Keratinocyte (primary cell): ENCODE results near the gene TP53AIP1. TPM values are rescaled to one million over a fixed set of nuclear protein-coding genes. Genes with fewer than 3 reads are reported as not detected.

Experiments
- DNase-seq: peaks from one replicate; pipeline ENCODE4 v3.0.0-alpha.2; 2011; ENCODE audit warnings: low read depth, missing footprints, low spot score
- FAIRE-seq: peaks from 2 replicates; lab custom pipeline; 2011; peaks lifted over from hg19 to GRCh38; lab: Jason Lieb, UNC
- H2AFZ ChIP-seq: 2 replicates; pipeline ENCODE4 v1.6.0; 2012; ENCODE audit warnings: low read length, control low read depth, inconsistent platforms; ENCODE audit not compliant: control insufficient read depth
- H3K27ac ChIP-seq: 2 replicates; pipeline ENCODE4 v1.5.1; 2011; ENCODE audit warnings: low read length; ENCODE audit not compliant: control insufficient read depth, insufficient read depth
- H3K27me3 ChIP-seq: 3 replicates; pipeline ENCODE4 v1.6.0; 2011; ENCODE audit warnings: low read length; ENCODE audit not compliant: control insufficient read depth, insufficient read depth; ENCODE audit errors: extremely low read depth
- H3K36me3 ChIP-seq, 2 experiments: 2 replicates in 1 of 2; 3 replicates in 1 of 2; pipeline ENCODE4 v1.5.1; 2011; ENCODE audit warnings: low read length in 2 of 2, mild to moderate bottlenecking in 1 of 2; ENCODE audit not compliant: control insufficient read depth in 2 of 2, insufficient read depth in 2 of 2; ENCODE audit errors: extremely low read depth in 1 of 2
- H3K4me1 ChIP-seq: 3 replicates; pipeline ENCODE4 v1.5.1; 2011; ENCODE audit warnings: low read length; ENCODE audit not compliant: control insufficient read depth, insufficient read depth; ENCODE audit errors: extremely low read depth
- H3K4me2 ChIP-seq: 3 replicates; pipeline ENCODE4 v1.6.0; 2011; ENCODE audit warnings: low read depth, low read length; ENCODE audit not compliant: control insufficient read depth, insufficient read depth; ENCODE audit errors: extremely low read depth
- H3K4me3 ChIP-seq, 3 experiments: fragments of 200-600 bp in 1 of 3; sonication (generic) in 1 of 3; 2 replicates in 2 of 3; 3 replicates in 1 of 3; pipeline ENCODE4 v1.5.1; 2011 to 2016; ENCODE audit warnings: low read length in 3 of 3, mild to moderate bottlenecking in 3 of 3, control low read depth in 2 of 3, inconsistent platforms in 1 of 3, low read depth in 1 of 3, mixed read lengths in 1 of 3, mixed run types in 1 of 3, moderate library complexity in 1 of 3; ENCODE audit not compliant: control insufficient read depth in 2 of 3, insufficient read depth in 2 of 3; ENCODE audit errors: extremely low read depth in 1 of 3
- H3K79me2 ChIP-seq: 2 replicates; pipeline ENCODE4 v1.6.0; 2012; ENCODE audit warnings: low read length; ENCODE audit not compliant: control insufficient read depth, insufficient read depth
- H3K9ac ChIP-seq: 3 replicates; pipeline ENCODE4 v1.6.0; 2011; ENCODE audit warnings: low read length; ENCODE audit not compliant: control insufficient read depth, insufficient read depth; ENCODE audit errors: extremely low read depth
- H3K9me1 ChIP-seq: 3 replicates; pipeline ENCODE4 v1.6.0; 2011; ENCODE audit warnings: low read length; ENCODE audit not compliant: control insufficient read depth, insufficient read depth; ENCODE audit errors: extremely low read depth
- H3K9me3 ChIP-seq: 2 replicates; pipeline ENCODE4 v1.5.1; 2012; ENCODE audit warnings: low read depth, low read length; ENCODE audit not compliant: control insufficient read depth
- H4K20me1 ChIP-seq: 3 replicates; pipeline ENCODE4 v1.6.0; 2011; ENCODE audit warnings: low read length; ENCODE audit not compliant: control insufficient read depth, insufficient read depth; ENCODE audit errors: extremely low read depth
- CTCF ChIP-seq, 3 experiments: IDR thresholded peaks in 1 of 3; conservative IDR thresholded peaks in 1 of 3; optimal IDR thresholded peaks in 1 of 3; 2 replicates in 2 of 3; 3 replicates in 1 of 3; pipeline versions ENCODE3 to v1.5.1; 2011; ENCODE audit warnings: low read length in 3 of 3, mild to moderate bottlenecking in 3 of 3, moderate library complexity in 2 of 3, control low read depth in 1 of 3, inconsistent platforms in 1 of 3; ENCODE audit not compliant: insufficient read depth in 2 of 3; ENCODE audit errors: extremely low read depth in 1 of 3
- EZH2 ChIP-seq: IDR thresholded peaks from one replicate; pipeline ENCODE4 v1.6.1; 2012; ENCODE audit warnings: inconsistent platforms, mild to moderate bottlenecking, low read length, moderate library complexity
- dilution Hi-C: fragments of 300-500 bp; cut with MboI; formaldehyde crosslinking; loops from one replicate; pipeline ENCODE4 v1.7.0; 2020; ENCODE audit warnings: low sequenced_read_pairs; ENCODE audit not compliant: extremely low pct_ligation_motif_present
- polyA plus RNA-seq, 5 experiments: library from polyadenylated mRNA; depleted of rRNA in 3 of 5; stranded (reverse) in 3 of 5; stranded (forward) in 1 of 5; unstranded in 1 of 5; fragments of >200 nt; gene quantifications; 1 replicate in 1 of 5; 2 replicates in 3 of 5; 3 replicates in 1 of 5; pipeline versions ENCODE4 v1.2.1 to v1.2.3, GENCODE V29; 2011 to 2012; ENCODE audit warnings: missing spikeins in 2 of 5, low read depth in 1 of 5, low replicate concordance in 1 of 5

Gene TP53AIP1
- polyA plus RNA-seq, 1 donor (not counting 4 experiments of a cell fraction or from before 2014, with no cell fraction given), result 37.1 TPM

GRCh38 chr11:128913806-128914205 lies 28.9 kb downstream of the TP53AIP1 start:
- FAIRE-seq (no peak), DNase-seq (no peak)
- Histone ChIP-seq H3K4me3 (no peak overlapping the region), H4K20me1 (no peaks in the 10 kb centered on the region), H3K4me2 (no peak overlapping the region), H3K9ac (no peak overlapping the region), H3K36me3 (no peaks in the 10 kb centered on the region), H3K27me3 (no peaks in the 10 kb centered on the region), H3K27ac (no peak overlapping the region), H2AFZ (no peak overlapping the region), H3K9me1 (no peaks in the 10 kb centered on the region), H3K79me2 (no peaks in the 10 kb centered on the region), H3K9me3 (no peaks in the 10 kb centered on the region), H3K4me1 (peaks cover 27% of the 10 kb centered on the region)
- dilution Hi-C loops, result no loop called here
- TF ChIP-seq EZH2, result no peak
- TF ChIP-seq CTCF (optimal IDR thresholded peaks at IDR 0.05 in 1 of 3, IDR thresholded peaks at IDR 0.05 in 1 of 3, conservative IDR thresholded peaks at IDR 0.05 in 1 of 3; ENCODE audit: extremely low read depth in 1 of 3, insufficient read depth in 2 of 3, low read length in 3 of 3), result no peak

- Histone ChIP-seq H3K36me3 (no peaks in the 10 kb centered on the region), H3K27me3 (no peaks in the 10 kb centered on the region), H3K4me1 (peaks cover 43% of the 10 kb centered on the region), H3K4me3 (no peak overlapping the region), H3K9me1 (no peaks in the 10 kb centered on the region), H3K9me3 (no peaks in the 10 kb centered on the region), H4K20me1 (no peaks in the 10 kb centered on the region), H3K27ac (no peak overlapping the region), H2AFZ (no peak overlapping the region), H3K9ac (no peak overlapping the region), H3K4me2 (no peak overlapping the region), H3K79me2 (no peaks in the 10 kb centered on the region)
- dilution Hi-C loops, result no loop called here
- FAIRE-seq (no peak), DNase-seq (no peak)
- TF ChIP-seq EZH2 (no peak), CTCF (optimal IDR thresholded peaks at IDR 0.05 in 1 of 3, IDR thresholded peaks at IDR 0.05 in 1 of 3, conservative IDR thresholded peaks at IDR 0.05 in 1 of 3; ENCODE audit: extremely low read depth in 1 of 3, insufficient read depth in 2 of 3, low read length in 3 of 3) (no peak)
These were observed 31.0 kb downstream of the TP53AIP1 start for GRCh38 chr11:128911701-128912100.
